Cerebellar cortex (tissue), 1 donor: ENCODE measurements around the gene AICDA.

ENCODE experiments used
- DNase-seq: peaks from one replicate; pipeline ENCODE4 v3.0.0-alpha.2; 2015; ENCODE audit warnings: low spot score

AICDA gene

DNA sequence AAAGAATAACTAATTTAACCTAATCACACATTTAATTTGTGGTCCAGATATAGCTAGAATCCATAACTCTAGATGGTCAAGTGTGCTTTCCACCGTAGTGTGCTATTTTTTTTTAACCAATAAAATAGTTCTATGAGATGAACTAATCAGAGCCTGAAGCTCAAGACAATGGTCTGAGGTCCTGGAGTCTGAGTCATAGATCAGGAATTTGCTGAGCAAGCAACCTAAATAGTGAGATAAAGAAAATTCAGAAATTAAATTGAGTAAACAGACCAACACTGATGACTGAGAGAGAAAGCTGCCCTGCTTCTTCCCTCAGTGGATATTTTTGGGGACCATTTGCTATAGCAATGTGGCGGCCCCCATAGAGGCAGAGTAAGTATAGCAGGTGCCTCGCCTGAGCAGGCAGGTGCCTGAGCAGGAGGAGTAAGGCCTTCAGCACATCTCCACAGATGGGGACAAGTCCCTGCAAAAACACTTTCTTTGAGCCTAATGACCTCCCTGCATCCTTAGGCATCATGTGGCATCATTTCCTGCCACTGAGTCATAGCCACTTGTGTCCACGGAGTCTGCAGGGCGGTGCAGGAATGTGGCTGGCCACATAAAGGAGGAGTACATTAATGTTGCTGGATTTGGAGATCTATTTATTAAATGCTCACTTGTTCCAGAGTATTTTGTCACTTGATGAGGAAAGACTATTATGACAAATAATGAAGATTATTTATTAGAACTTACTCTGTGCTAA lies 58.0 kb downstream of the AICDA start:
- DNase-seq, result no peak

DNA sequence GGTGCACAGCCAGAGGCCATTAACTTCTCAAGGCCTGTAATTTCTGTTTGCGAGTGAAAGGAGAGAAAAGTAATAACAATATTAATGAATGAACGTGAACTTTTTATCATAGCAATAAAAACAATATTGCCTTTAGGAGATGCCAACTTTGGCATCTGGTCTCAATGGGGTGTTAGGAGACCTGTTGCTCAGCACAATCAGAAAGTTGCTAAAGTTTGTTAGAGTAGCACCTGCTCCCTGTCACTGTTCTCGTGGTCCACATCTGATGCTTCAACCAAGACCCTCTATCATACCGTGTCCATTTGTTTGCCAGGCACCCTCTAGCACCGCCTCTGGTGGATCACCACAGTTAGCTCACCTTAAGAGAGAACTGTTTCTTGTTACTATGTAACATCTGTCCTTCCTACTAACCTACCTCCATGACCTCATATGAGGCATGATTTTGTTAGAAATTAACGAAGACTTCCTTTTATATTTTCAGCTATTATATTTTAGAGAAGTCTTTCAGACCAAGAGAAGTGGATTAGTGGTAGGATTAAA lies 59.5 kb downstream of the AICDA start:
- no peak for DNase-seq
